Endodermal cell (in vitro differentiated cells): ENCODE results near the gene MSANTD2. TPM values are rescaled to one million over a fixed set of nuclear protein-coding genes. Genes with fewer than 3 reads are reported as not detected.

ENCODE experiments used
- DNase-seq: peaks from one replicate; pipeline ENCODE4 v3.0.0-alpha.2; 2017
- H3K27ac ChIP-seq: 2 replicates; pipeline ENCODE4 v1.5.1; 2013; ENCODE audit warnings: mild to moderate bottlenecking, low read depth, low read length, moderate library complexity
- H3K27me3 ChIP-seq: 2 replicates; pipeline ENCODE4 v1.6.1; 2013; ENCODE audit warnings: mild to moderate bottlenecking, low read length, moderate library complexity; ENCODE audit not compliant: insufficient read depth, control insufficient read depth, poor library complexity, severe bottlenecking
- H3K36me3 ChIP-seq: 2 replicates; pipeline ENCODE4 v1.7.0; 2013; ENCODE audit warnings: mild to moderate bottlenecking, low read length, moderate library complexity; ENCODE audit not compliant: control insufficient read depth, insufficient read depth
- H3K4me1 ChIP-seq: one replicate; pipeline ENCODE4 v1.7.0; 2013; ENCODE audit warnings: low read length; ENCODE audit not compliant: control insufficient read depth, insufficient read depth
- H3K4me3 ChIP-seq: 2 replicates; pipeline ENCODE4 v1.5.1; 2013; ENCODE audit warnings: mild to moderate bottlenecking, low read length, moderate library complexity
- H3K9ac ChIP-seq: 2 replicates; pipeline ENCODE4 v1.6.1; 2013; ENCODE audit warnings: mild to moderate bottlenecking, low read length, moderate library complexity; ENCODE audit not compliant: poor library complexity, severe bottlenecking; ENCODE audit errors: extremely low read depth
- H3K9me3 ChIP-seq: 2 replicates; pipeline ENCODE4 v1.6.1; 2013; ENCODE audit warnings: mild to moderate bottlenecking, low read length, moderate library complexity; ENCODE audit not compliant: control insufficient read depth
- H3K27ac Mint-ChIP-seq: 2 replicates; pipeline ENCODE4 v1.8.0; 2020; ENCODE audit warnings: mixed read lengths
- H3K27me3 Mint-ChIP-seq: 2 replicates; pipeline ENCODE4 v1.8.0; 2021; ENCODE audit warnings: mild to moderate bottlenecking, mixed read lengths; ENCODE audit not compliant: insufficient read depth
- H3K36me3 Mint-ChIP-seq: 2 replicates; pipeline ENCODE4 v1.8.0; 2020; ENCODE audit warnings: low read depth, mixed read lengths
- H3K4me1 Mint-ChIP-seq: 2 replicates; pipeline ENCODE4 v1.8.0; 2020; ENCODE audit warnings: mixed read lengths
- H3K4me3 Mint-ChIP-seq: 2 replicates; pipeline ENCODE4 v1.8.0; 2020; ENCODE audit warnings: mild to moderate bottlenecking, moderate library complexity, mixed read lengths
- H3K9me3 Mint-ChIP-seq: 2 replicates; pipeline ENCODE4 v1.8.0; 2020; ENCODE audit warnings: mild to moderate bottlenecking, mixed read lengths
- WGBS, 2 experiments: methylation state at CpG; one replicate each; pipeline versions ENCODE4 v1.1.5 to v1.1.7; 2013; ENCODE audit warnings: missing lambda C conversion rate in 2 of 2, mixed read lengths in 1 of 2; ENCODE audit not compliant: insufficient coverage in 1 of 2, insufficient read length in 1 of 2; 5-methylcytosine and 5-hydroxymethylcytosine counted together
- total RNA-seq, 2 donors: library from RNA; stranded (reverse); fragmentation: NEBNext Ultra II Directional in 1 of 2; extraction: Animal tissue kit (Norgen Biotek cat#: 25700) in 1 of 2; gene quantifications; 2 replicates in 1 of 2; 3 replicates in 1 of 2; pipeline ENCODE4 v1.2.1, GENCODE V29; 2021
- TF ChIP-seq, protein P1 (sequence below): fragments of 200-600 bp; sonication (generic); conservative IDR thresholded peaks from 2 replicates; pipeline ENCODE4 v1.5.0; 2021; ENCODE audit warnings: antibody characterized with exemption, mild to moderate bottlenecking

MSANTD2 gene
- total RNA-seq, 2 donors from 2014 or later, result 18.3 to 21.3 TPM

DNA sequence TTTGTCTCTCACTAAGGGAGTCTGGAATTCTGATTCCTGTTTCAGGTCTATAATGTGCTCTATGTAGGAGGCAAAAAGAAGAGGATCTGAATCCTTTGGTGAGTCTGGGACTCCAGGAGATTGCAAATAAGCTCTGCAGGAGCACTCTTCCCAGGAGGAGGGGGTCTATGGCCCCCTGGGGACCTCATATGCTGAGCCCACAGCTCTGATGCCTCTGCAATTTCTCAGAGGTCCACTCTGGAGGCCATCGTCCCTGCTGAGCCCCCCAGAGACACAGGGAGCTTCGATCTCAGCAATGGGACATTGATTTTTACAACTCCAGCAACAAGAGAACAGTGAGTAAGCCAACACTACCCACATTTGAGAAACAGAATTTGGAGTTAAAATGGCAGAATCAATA lies 80.7 kb downstream of the MSANTD2 start:
- H3K4me3 ChIP-seq, result no peak overlapping the region

DNA sequence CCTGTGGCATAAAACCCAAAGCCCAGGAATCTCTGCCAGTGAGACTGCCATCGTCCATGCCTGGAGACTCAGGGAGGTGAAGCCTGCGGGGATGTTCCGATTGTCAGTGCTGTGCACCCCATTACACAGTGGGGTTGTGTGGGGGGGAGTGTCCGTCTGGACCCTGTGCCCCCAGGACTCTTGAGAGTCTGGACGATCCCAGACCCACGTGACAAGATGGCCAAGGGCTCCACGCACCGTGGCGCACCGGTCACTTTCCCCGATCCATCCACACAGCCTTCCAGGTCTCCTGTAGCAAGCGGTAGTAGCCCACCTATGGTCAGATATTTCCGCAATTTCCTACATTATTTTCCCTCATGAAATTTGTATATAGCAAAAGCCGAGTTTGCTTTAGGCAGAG lies 81.4 kb downstream of the MSANTD2 start:
- H3K27me3 Mint-ChIP-seq, result peaks cover 87% of the 10 kb centered on the region
- peak overlapping the region; percentile 51 for H3K4me3 Mint-ChIP-seq
- H3K36me3 ChIP-seq, result no peaks in the 10 kb centered on the region
- H3K4me3 ChIP-seq, result peak overlapping the region; percentile 72
- H3K36me3 Mint-ChIP-seq, result no peaks in the 10 kb centered on the region
- H3K27ac Mint-ChIP-seq, result no peak overlapping the region
- H3K9ac ChIP-seq, result no peak overlapping the region
- no peaks in the 10 kb centered on the region for H3K9me3 Mint-ChIP-seq
- peaks cover 78% of the 10 kb centered on the region for H3K27me3 ChIP-seq
- peaks cover 17% of the 10 kb centered on the region for H3K4me1 ChIP-seq
- H3K9me3 ChIP-seq, result no peaks in the 10 kb centered on the region
- H3K4me1 Mint-ChIP-seq, result peaks cover 56% of the 10 kb centered on the region
- DNase-seq, result no peak
- TF ChIP-seq, protein P1, sequence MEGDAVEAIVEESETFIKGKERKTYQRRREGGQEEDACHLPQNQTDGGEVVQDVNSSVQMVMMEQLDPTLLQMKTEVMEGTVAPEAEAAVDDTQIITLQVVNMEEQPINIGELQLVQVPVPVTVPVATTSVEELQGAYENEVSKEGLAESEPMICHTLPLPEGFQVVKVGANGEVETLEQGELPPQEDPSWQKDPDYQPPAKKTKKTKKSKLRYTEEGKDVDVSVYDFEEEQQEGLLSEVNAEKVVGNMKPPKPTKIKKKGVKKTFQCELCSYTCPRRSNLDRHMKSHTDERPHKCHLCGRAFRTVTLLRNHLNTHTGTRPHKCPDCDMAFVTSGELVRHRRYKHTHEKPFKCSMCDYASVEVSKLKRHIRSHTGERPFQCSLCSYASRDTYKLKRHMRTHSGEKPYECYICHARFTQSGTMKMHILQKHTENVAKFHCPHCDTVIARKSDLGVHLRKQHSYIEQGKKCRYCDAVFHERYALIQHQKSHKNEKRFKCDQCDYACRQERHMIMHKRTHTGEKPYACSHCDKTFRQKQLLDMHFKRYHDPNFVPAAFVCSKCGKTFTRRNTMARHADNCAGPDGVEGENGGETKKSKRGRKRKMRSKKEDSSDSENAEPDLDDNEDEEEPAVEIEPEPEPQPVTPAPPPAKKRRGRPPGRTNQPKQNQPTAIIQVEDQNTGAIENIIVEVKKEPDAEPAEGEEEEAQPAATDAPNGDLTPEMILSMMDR, result no peak
- 46 to 52% methylated on average over 5 to 14 of the region's 14 CpGs for whole genome bisulfite sequencing, 2 experiments
- no peak overlapping the region for H3K27ac ChIP-seq

More for the DNA sequence above, 80.7 kb downstream of the MSANTD2 start:
- Mint-ChIP-seq H3K36me3 (no peaks in the 10 kb centered on the region), H3K4me1 (peaks cover 64% of the 10 kb centered on the region), H3K9me3 (no peaks in the 10 kb centered on the region), H3K4me3 (no peak overlapping the region), H3K27me3 (peaks cover 88% of the 10 kb centered on the region), H3K27ac (no peak overlapping the region)
- 40 to 53% methylated on average over 2 of the region's 2 CpGs for WGBS, 2 experiments
- no peaks in the 10 kb centered on the region for H3K9me3 ChIP-seq
- H3K27ac ChIP-seq, result no peak overlapping the region
- H3K27me3 ChIP-seq, result peaks cover 78% of the 10 kb centered on the region
- peaks cover 19% of the 10 kb centered on the region for H3K4me1 ChIP-seq
- DNase-seq, result no peak
- H3K36me3 ChIP-seq, result no peaks in the 10 kb centered on the region
- TF ChIP-seq, protein P1, result no peak
- no peak overlapping the region for H3K9ac ChIP-seq

DNA sequence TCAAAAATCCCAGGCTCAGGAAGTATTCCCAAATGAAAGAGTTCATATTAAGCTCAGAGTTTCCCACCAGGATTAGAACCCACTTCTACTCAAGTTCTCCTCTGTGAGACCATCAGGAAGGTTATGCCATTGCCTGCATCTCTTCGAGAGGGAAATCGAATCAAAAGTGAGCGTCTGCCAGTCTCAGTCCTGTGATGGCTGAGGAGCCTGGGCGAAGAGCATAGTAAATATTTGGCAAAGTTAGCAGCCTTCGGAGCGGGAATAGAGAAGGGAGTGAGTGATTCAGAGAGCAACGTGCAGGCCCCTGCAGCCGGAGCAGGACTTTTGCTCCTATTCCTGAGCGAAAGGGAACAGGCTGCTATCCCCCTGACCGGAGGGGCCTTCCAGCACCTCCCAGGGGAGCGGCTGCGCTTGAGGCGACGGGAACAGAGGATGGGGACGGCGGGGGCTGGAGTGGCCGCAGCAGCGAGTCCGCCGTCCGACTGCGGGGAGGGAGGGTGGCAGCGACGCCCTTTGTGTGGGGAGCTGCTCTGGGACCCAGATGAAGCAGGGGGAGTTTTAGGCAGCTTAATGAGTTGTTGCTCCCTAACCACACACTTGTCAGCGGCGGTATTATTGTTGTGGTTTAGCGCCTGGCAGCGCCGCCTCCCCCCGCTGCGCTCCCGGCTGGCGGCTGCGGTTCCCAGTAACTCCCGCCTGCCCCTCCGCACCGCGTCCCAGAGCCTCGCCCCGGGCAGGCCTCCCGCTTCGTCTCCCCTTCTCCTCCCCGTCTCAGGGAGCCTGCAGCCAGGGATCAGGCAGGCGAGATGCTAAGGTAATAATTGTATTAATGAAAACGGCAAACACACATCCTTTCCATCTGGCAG lies 82.2 kb downstream of the MSANTD2 start:
- H3K27me3 ChIP-seq, result peaks cover 77% of the 10 kb centered on the region
- H3K4me3 Mint-ChIP-seq, result peak overlapping the region; percentile 51
- no peaks in the 10 kb centered on the region for H3K9me3 ChIP-seq
- no peaks in the 10 kb centered on the region for H3K36me3 ChIP-seq
- H3K4me1 Mint-ChIP-seq, result peaks cover 48% of the 10 kb centered on the region
- H3K36me3 Mint-ChIP-seq, result no peaks in the 10 kb centered on the region
- peaks cover 17% of the 10 kb centered on the region for H3K4me1 ChIP-seq
- DNase-seq, result peak; percentile 83
- no peak overlapping the region for H3K9ac ChIP-seq
- peaks cover 90% of the 10 kb centered on the region for H3K27me3 Mint-ChIP-seq
- WGBS, 2 experiments, result 4 to 6% methylated on average over 9 to 43 of the region's 45 CpGs
- H3K27ac Mint-ChIP-seq, result no peak overlapping the region
- no peaks in the 10 kb centered on the region for H3K9me3 Mint-ChIP-seq
- no peak overlapping the region for H3K27ac ChIP-seq
- TF ChIP-seq, protein P1, result no peak
- H3K4me3 ChIP-seq, result peak overlapping the region; percentile 72
